ENCODE measurements around the gene GTF3A. TPM values are rescaled to one million over a fixed set of nuclear protein-coding genes. Genes with fewer than 3 reads are reported as not detected.

The GTF3A gene
- total and polyA plus RNA-seq, 9 of the 15 experiments (the other 6 are each of a cell fraction or from before 2014, with no cell fraction given): 47.5 to 303 (median 174) TPM

DNA sequence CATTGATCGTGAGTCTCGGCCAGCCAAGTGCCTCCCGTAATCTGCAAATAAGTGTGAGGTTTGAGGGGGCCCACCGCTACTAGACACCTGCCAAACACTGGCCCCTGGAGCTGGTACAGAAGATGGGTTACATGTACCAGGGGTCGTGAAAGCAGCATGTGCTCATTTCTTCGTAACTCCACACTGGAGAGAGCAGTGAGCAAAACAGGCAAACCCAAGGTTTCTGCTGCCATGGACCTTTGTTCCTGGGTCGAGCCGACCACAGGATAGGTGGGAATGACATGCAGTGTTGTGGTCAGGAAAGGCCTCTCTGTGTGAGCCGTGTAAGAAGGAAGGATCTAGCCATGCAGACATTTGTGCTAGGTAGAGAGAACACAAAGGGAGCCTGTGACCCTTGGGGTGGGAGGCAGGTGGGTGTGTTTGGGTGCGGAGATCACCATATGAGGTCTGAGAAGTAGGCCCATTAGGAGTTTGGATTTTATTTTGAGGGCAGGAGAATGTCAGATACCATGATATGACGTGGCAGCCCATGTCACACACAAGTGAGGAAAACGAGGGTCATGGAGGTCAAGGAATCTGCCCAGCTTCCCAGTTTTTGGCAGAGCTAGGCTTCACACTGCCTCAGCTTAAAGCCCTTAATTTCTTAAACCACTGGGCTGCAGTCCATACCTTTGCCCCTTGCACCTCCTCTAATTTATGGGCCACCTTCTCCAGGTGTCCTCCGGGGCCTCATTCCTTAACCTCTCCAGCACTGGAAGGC, 919 bp downstream of the GTF3A start (continued):
- TF ChIP-seq, protein P1, sequence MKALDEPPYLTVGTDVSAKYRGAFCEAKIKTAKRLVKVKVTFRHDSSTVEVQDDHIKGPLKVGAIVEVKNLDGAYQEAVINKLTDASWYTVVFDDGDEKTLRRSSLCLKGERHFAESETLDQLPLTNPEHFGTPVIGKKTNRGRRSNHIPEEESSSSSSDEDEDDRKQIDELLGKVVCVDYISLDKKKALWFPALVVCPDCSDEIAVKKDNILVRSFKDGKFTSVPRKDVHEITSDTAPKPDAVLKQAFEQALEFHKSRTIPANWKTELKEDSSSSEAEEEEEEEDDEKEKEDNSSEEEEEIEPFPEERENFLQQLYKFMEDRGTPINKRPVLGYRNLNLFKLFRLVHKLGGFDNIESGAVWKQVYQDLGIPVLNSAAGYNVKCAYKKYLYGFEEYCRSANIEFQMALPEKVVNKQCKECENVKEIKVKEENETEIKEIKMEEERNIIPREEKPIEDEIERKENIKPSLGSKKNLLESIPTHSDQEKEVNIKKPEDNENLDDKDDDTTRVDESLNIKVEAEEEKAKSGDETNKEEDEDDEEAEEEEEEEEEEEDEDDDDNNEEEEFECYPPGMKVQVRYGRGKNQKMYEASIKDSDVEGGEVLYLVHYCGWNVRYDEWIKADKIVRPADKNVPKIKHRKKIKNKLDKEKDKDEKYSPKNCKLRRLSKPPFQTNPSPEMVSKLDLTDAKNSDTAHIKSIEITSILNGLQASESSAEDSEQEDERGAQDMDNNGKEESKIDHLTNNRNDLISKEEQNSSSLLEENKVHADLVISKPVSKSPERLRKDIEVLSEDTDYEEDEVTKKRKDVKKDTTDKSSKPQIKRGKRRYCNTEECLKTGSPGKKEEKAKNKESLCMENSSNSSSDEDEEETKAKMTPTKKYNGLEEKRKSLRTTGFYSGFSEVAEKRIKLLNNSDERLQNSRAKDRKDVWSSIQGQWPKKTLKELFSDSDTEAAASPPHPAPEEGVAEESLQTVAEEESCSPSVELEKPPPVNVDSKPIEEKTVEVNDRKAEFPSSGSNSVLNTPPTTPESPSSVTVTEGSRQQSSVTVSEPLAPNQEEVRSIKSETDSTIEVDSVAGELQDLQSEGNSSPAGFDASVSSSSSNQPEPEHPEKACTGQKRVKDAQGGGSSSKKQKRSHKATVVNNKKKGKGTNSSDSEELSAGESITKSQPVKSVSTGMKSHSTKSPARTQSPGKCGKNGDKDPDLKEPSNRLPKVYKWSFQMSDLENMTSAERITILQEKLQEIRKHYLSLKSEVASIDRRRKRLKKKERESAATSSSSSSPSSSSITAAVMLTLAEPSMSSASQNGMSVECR (CRISPR knock-in tag; IDR thresholded peaks at IDR 0.05): 0 out of 2 replicates have a peak, but pooled peaks have one; percentile 5
- TF ChIP-seq ZBTB1 (CRISPR knock-in tag; IDR thresholded peaks at IDR 0.05; ENCODE audit: borderline replicate concordance, low read depth) (0 out of 2 replicates have a peak, but pooled peaks have one; percentile 12), FIP1L1 (IDR thresholded peaks at IDR 0.05; ENCODE audit: low read depth, low read length, poor library complexity, severe bottlenecking) (no peak), PHF8 (IDR thresholded peaks at IDR 0.05; ENCODE audit: borderline replicate concordance, low read length) (peak; percentile 10; the same call in 1 of the 2 replicates), POLR2A (conservative IDR thresholded peaks at IDR 0.05) (no peak), ZNF224 (CRISPR knock-in tag; IDR thresholded peaks at IDR 0.05) (0 out of 2 replicates have a peak, but pooled peaks have one; percentile 11), SP2 (IDR thresholded peaks at IDR 0.05; ENCODE audit: extremely low read depth, low read depth, low read length, poor library complexity, severe bottlenecking) (no peak), HEY1 (CRISPR knock-in tag; IDR thresholded peaks at IDR 0.05; ENCODE audit: borderline replicate concordance) (no peak)
- TF ChIP-seq, protein P2, sequence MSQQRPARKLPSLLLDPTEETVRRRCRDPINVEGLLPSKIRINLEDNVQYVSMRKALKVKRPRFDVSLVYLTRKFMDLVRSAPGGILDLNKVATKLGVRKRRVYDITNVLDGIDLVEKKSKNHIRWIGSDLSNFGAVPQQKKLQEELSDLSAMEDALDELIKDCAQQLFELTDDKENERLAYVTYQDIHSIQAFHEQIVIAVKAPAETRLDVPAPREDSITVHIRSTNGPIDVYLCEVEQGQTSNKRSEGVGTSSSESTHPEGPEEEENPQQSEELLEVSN (IDR thresholded peaks at IDR 0.05; ENCODE audit: borderline replicate concordance in 1 of 2, extremely low read depth in 1 of 2, insufficient read depth in 1 of 2, insufficient read length in 1 of 2, low read depth in 1 of 2, low read length in 1 of 2, poor library complexity in 1 of 2, severe bottlenecking in 1 of 2): peak in 1 of 2 experiments; percentile 11

All from K562 (cell line).